Vagina (tissue), 2 donors: ENCODE results near the gene RIPOR3.
"Not testable (repeated sequence)": the region's sequence is repeated elsewhere in the genome, so short reads cannot be mapped to it uniquely, and the experiment has no call there.

Experiments
- POLR2A ChIP-seq, 2 donors: fragments of 450-650 bp; IDR thresholded peaks; one replicate each; pipeline ENCODE4 v1.6.1; 2017; ENCODE audit warnings: antibody characterized with exemption in 2 of 2, mild to moderate bottlenecking in 2 of 2, moderate library complexity in 2 of 2
- POLR2AphosphoS5 ChIP-seq, 2 donors: sonication (generic); formaldehyde crosslinking; IDR thresholded peaks; one replicate each; pipeline ENCODE4 v1.9.0; 2017; ENCODE audit warnings: antibody characterized with exemption in 2 of 2, mild to moderate bottlenecking in 2 of 2, low read depth in 1 of 2; ENCODE audit not compliant: insufficient read depth in 1 of 2
- TF ChIP-seq, protein P1 (sequence below), 3 experiments: fragments of 450-650 bp in 2 of 3; fragments of 200-600 bp in 1 of 3; sonication (generic) in 1 of 3; IDR thresholded peaks; one replicate each; pipeline ENCODE4 v1.5.1; 2017 to 2019; ENCODE audit warnings: antibody characterized with exemption in 3 of 3, mild to moderate bottlenecking in 2 of 3, moderate library complexity in 2 of 3

DNA sequence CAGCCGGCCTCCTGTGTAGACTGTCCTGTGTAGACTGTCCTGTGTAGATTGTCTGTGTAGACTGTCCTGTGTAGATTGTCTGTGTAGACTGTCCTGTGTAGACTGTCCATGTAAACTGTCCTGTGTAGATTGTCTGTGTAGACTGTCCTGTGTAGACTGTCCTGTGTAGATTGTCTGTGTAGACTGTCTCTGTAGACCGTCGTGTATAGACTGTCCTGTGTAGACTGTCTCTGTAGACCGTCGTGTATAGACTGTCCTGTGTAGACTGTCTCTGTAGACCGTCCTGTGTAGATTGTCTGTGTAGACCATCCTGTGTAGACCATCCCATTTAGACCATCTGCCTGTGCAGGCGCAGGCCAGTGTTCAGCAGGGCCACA lies 121.9 kb downstream of the RIPOR3 start:
- TF ChIP-seq POLR2AphosphoS5 (IDR thresholded peaks at IDR 0.05; ENCODE audit: insufficient read depth in 1 of 2, low read depth in 1 of 2); POLR2A (IDR thresholded peaks at IDR 0.05): not testable (repeated sequence)
- TF ChIP-seq, protein P1, sequence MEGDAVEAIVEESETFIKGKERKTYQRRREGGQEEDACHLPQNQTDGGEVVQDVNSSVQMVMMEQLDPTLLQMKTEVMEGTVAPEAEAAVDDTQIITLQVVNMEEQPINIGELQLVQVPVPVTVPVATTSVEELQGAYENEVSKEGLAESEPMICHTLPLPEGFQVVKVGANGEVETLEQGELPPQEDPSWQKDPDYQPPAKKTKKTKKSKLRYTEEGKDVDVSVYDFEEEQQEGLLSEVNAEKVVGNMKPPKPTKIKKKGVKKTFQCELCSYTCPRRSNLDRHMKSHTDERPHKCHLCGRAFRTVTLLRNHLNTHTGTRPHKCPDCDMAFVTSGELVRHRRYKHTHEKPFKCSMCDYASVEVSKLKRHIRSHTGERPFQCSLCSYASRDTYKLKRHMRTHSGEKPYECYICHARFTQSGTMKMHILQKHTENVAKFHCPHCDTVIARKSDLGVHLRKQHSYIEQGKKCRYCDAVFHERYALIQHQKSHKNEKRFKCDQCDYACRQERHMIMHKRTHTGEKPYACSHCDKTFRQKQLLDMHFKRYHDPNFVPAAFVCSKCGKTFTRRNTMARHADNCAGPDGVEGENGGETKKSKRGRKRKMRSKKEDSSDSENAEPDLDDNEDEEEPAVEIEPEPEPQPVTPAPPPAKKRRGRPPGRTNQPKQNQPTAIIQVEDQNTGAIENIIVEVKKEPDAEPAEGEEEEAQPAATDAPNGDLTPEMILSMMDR (IDR thresholded peaks at IDR 0.05), result not testable (repeated sequence)
